NCI-H2029 treated with DMSO at 0.1 percent for 48 hours (cell line): ENCODE measurements around the gene TP73.

Experiments
- DNase-seq: peaks from one replicate; lab custom pipeline; 2025; lab: John Stamatoyannopoulos, UW

TP73 gene

GRCh38 chr1:3651930-3652547 lies at the start of gene TP73:
Gene TP73, plus strand, starts transcription at chr1:3652516. Its CDS starts 29,850 bp downstream, at chr1:3682366.
- no peak for DNase-seq

- DNase-seq: no peak
Observed at GRCh38 chr1:3603156-3603555, 49.2 kb upstream of the TP73 start.

DNA sequence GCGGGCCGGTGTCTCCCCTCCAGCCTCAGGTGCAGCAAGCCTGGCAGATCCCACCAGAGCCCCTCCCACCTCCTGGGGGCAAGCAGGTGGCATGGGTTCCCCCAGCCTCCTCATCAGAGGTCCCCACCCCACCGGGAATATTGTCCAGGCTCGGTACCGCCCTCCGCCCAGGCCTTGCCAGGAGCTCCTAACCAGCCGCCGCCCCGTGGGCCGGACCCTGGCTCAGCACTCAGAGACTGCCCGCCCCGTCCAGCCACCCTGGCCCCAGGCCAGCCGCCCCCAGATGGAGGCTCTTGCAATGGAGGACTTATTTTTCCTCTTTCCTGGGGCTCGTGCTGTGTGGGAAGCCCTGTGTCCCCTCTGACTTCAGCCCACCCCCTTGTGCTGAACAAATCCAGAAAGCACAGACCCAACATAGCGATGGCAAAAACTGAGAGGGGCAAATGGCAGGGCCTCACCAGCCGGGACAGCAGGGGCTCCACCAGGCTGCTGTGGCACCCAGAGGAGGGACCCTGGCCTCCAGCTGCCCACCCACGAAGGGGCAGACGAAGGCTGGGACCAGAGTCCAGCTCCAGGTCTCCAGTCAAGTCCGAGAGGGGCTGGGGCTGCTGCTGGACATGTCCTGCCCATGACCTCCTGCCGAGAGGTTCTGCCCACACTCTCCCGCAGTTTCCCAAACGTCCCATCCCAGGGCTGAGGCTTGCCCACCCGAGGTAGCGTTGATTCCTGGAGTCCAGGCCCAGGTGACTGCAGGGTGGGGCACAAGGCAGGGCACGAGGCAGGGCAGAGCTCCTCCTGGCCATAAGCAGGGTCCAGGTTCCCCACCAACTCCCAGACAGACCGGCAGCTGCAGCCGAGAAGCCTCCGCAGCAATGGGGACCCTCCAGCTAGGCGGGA lies 48.5 kb upstream of the TP73 start:
- no peak for DNase-seq

DNA sequence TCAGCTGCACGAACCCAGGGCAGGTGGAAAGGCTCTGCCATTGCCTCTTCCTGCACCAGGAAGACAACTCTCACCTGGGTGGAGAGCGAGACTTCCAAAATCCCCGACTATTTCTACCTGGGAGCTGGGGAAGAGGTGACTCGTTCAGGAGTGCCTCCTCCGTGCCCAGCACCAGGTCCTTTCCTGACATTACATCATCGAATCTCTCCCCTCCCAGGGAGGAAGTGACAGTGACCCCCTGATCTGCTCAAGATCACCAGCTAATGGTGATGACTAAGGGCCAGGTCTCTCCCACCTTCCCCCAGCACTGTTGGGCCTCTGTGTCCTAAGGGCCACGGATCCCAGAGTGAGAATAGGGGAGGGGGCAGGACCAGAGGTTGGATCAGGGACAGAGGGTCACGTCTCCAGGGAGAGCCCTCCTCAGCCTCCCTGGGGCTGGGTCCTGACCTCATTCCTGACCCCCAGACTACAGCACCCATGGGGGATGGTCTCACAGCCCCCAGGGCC lies 47.8 kb upstream of the TP73 start:
- DNase-seq: no peak

- DNase-seq: no peak
Observed at GRCh38 chr1:3604997-3605823, 47.1 kb upstream of the TP73 start.

GRCh38 chr1:3606779-3607702 lies 45.3 kb upstream of the TP73 start:
- DNase-seq: no peak

- no peak for DNase-seq
Observed at GRCh38 chr1:3607703-3608065, 44.6 kb upstream of the TP73 start.

DNA sequence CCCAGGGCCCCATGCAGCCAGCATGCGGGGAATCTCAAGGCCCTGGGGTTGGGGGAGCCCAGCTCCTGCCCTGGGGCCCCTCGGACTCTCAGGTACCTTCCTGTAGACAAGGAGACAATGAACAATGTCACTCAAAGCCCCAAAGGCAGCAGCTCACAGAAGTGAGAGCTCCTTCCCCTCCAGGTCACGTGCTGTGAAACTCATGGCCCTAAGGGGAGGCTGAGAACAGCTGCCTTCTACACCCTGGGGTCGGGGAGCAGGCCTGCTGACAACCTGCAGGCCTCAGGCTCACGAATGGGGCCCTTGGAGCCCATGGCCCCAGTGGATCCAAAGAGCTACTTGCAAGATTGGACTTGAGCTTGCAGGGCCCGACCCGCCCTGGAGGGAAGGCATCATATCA lies 44.2 kb upstream of the TP73 start:
- no peak for DNase-seq

DNA sequence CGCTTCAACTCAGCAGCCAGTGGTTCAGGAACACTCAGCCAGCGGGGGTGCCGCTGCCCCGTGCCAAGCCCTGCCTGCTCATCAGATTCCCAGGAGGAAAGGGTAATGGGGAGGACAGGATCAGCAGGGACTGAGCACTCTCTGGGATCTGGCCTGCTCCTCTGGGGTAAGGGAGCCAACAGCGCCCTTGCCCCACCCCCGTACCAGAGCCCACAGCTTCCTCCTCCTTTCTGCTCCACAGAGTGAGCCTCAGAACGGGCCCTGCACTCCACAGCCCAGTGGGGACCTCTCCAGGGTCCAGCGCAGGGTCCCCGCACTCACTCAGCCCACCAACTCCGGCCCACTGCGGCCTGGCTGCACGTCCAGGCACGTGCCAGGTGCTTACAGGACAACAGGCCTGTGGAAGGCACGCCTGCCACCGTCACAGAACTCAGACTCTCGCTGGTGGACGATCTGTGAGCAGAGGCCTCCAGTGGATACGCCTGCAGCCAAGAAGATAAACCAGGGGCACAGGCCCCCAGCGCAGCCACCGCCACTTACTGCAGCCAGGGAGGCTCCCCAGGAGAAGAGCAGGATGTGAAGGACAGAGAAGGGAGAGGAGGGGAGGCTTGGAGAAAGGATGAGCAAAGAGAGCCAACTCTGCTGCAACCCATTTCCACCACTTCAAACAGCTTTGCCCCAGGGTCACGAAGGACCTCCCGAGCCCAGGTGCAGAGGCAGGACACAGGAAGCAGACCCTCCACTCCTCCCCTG lies 43.1 kb upstream of the TP73 start:
- DNase-seq: no peak

DNA sequence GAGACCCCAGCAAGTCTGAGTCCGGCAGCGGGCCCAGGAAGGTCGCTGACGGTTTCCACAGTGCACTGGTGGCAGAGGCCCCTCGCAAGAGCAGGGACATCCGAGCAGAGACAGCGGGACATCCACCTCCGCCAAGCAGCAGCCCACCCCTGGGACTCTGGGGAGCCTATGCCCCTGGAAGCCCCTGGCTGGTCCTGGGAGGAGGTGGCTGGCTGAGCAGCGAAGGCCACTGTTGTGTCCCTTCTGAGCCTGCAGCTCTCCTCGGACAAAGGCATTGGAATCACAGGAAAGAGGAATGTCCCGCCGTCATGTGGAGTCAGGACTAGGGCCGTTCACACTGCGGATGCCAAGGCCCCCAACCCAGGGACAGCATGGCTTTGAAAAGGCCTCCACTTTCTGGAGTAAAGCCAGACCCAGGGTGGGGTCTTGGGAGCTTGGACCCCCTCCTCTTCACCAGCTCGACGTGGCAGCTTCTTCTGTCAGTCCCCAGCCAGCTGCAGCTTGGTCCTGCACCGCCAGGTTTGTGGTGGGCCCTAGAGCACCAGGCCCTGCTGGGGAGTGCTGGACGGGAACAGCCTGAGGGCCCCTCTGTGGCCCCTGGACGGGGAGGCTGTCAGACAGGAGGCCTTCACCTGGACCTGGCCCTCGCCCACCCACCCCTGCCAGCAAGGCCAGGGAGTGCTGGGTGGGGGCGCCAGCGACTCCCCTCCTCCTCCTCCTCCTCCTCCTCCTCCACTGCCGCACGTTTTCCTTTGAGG lies 42.4 kb upstream of the TP73 start:
- no peak for DNase-seq

DNA sequence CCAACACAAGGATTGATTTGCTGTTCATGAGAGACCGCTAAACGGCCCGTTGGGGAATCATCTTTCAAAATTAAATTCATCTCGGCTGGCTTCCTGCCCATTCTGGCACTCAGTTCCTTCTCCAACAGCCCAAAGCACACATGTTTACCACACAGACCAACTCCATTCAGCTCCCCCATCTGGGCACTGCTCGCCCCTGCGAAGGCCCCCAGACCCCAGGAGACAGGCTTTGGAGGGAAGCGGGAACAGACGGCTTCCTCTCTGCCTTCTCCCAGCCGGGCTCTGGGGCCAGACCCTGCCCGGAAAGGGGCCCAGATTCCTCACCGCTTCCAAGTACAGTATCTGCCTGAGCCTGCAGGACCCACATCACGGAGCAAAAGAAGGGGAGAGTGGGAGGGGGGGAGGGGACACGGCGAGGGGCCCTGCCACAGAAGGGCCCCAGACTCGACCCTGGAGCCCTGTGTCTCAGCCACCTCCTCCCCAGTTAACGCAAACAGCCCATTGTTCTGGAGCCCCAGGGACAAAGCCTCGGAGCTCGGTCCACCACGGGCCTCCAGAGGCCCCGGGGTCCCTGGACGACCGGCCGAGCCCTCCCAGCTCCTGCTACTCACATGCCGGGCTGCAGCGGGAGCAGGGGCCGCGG lies 41.7 kb upstream of the TP73 start:
- DNase-seq: no peak

DNA sequence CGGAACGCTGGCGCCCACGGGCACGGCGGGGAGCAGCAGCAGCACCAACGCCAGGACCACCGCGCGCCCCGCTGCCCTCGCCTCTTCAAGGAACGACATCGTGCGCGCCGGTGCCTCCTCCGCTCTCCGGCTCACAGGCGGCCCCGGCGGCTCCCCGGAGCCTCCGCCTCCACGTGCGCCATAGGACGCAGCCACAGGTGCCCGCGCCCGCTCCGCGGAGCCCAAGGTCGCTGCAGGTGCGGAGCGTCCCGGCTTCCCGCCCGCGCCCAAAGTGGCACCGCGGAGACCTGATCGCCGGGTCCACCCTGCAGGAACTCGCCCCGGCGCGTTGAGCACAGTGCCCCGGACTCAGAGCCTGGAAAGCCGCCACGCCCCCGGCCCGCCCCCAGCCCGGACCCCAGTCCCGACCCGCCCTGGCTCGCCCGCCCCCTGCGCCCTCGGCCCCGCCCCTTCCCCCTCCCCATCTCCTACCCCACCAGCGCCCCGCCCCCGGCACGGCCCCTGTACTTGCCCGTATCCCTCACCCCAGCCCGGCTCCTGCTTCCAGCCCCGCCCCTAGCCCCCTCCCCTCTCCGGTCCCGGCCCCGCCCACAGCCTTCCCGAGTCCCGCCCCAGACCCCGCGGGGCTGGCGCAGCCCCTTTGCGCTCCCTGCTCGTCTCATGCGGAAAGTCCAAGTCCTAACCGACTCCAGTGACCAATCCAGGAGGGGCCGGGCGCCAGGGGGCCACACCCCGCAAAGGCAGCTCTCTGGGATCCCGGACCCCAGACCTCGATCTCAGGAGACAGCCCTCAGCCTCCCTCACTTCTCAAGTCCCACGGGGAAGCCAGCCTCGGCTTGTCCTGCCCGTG lies 40.9 kb upstream of the TP73 start, which contains the start of gene MEGF6:
TSS of gene MEGF6 (minus strand) at position 339 of the 850 bp plus-strand sequence. CDS start at position 99, 240 bp downstream.
- DNase-seq: no peak

GRCh38 chr1:3612123-3612522 lies 40.2 kb upstream of the TP73 start:
- no peak for DNase-seq

GRCh38 chr1:3614755-3615742 lies 37.3 kb upstream of the TP73 start:
- DNase-seq: no peak

DNA sequence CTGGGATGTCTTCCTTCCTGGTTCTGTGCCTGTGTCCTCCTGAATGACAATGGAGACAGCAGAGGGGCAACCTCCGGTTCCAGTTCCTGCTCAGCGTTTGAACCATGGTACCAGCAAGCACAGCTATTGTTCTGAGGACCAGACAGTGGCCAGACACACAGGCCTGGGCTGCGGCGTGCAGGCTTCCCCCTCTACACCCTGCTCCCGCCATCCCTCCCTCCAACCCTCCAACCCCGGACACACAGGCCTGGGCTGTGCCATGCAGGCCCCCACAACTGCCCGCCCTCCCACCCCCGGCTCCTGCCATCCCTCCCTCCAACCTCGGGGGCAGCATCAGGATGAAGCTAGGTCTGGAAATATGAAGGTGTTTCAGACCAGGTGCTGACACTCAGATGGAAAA lies 35.5 kb upstream of the TP73 start:
- DNase-seq: no peak

DNA sequence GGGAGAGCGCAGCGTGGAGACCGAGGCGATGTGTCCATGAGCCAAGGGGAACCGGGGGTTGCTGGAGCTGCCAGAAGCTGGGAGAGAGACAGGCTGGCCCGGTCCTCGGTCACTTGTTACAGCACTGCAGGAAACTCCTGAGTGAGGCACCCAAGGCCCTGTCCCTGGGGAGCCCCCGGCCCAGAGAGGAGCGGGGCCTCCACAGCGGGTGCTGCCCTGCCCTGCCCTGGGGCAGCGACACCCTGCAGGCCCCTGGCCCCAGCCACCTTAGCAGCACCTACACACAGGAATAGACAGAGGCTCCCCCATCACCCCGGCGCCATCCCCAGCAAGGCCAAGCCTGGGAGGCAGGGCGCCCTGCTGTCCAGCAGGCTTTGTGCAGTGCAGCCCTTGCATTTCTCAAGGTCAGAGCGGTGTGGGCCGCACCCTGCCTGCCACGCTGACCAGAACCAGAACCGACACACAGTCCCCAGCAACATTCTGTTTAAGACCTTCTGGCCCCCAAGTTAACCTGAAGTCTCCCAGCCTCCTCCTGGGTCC lies 34.4 kb upstream of the TP73 start:
- no peak for DNase-seq

- DNase-seq: no peak
Observed at GRCh38 chr1:3618531-3618880, 33.8 kb upstream of the TP73 start.
